ENCODE data around the gene CDK5RAP3.
A peak's percentile ranks its signal among the peaks of the same experiment; 100 is the strongest.

The CDK5RAP3 gene

DNA sequence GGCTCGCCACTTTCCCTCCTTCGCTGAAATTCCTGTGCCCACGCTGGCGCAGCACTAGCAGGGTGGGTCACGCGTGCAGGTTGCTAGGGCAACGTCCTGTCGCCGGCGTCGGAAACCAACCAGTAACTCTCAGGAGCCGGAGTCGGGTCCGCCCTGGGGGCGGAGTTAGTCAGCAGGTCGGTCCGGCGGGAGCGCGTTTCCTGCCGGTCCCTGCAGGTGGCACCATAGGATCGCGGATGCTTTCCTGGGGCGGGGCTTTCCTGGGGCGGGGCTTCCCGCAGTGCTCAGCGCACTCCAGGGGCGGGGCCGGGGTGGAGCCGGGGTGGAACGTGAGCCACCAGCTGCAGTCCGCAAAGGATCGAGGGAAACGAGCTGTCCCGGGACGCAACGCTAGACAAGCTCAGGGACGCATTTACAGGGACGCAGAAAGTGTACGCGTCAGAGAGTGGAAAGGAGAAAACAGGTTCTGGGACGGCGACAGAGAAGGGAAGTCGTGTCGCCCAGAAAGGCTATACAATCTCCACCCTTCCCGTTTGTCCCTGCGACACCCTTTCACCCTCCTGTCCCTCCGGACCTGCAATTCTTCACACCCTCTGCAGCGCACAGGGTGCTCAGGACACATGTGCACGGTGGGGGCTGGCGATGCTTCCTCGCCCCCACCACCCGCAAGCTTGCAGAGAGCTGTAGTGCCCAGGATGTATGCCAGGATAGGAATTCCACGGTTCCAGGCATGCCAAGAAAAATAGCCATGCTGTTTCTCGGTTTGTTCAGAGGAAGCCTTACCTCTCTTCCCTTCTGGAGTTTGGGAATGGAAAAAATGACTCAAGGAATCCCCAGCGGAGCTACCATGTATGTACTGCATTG lies 54.4 kb downstream of the CDK5RAP3 start:
- peak; percentile 96 to 98 (median 97) for DNase-seq

DNA sequence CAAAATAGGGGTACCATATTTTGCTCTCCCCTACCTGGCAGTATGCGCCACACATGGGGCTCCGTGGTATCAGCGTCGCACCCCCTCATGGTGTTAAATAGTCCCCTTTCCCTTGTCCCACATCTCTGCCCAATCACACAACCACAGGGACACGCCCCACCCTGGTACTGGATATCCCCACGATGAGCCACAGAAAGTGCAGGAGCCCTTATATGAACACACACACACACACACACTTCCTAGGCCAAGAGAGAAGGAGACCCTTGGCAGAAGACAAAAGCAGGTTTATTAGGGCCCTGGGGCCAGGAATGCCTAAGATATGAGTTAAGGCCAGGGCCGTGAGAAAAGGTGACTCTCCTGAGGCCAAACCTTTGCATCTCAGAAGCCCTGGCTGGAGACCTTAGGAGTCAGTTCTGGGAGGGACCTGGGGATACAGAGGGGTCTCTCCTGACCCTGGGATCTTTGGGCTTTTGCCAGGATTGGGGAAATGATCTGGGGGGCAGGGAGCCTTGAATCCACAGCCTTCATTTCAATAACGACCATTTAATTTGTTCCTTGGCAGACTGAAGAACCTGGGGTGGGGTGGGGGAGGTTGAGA lies 55.1 kb downstream of the CDK5RAP3 start:
- DNase-seq, result no peak

DNA sequence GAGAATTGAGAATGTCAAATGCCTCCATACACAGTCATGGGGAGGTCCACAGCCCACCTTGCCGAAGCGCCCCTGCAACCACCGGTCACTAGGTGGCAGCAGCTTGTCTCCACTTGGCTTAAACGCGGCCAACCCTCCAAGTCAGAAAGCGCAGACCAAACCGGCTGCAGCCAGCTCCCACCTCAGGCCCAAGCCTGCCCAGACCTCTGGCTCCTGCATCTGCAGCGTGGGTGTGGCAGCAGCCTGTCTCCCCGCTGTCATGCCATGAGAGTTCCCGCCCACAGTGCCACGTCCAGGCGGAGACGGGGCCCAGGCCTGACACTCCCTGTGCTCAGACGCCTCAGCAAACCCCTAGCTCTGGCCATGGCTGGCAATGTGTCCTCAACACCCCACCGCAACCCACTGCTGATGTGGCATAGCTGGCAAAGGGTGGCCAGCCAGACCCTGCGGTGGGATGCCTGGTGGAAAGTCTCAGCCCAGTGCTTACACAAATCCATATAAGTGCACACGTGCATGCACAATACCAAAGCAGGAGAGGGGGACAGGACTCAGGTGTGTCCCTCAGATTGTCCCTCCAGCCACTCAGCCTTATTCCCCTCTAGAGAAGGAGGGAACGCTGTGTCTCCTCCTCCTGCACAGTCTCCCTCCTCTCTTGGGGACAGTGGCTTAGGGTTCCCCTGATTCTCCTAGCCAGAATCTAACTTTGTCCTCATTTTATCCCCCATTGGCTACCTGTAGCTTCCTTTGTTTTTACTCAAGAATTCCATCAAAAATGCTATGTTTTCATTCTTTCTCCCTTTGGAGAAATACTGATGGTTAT lies 55.8 kb downstream of the CDK5RAP3 start:
- DNase-seq, result peak; percentile 27 to 68 (median 53)

DNA sequence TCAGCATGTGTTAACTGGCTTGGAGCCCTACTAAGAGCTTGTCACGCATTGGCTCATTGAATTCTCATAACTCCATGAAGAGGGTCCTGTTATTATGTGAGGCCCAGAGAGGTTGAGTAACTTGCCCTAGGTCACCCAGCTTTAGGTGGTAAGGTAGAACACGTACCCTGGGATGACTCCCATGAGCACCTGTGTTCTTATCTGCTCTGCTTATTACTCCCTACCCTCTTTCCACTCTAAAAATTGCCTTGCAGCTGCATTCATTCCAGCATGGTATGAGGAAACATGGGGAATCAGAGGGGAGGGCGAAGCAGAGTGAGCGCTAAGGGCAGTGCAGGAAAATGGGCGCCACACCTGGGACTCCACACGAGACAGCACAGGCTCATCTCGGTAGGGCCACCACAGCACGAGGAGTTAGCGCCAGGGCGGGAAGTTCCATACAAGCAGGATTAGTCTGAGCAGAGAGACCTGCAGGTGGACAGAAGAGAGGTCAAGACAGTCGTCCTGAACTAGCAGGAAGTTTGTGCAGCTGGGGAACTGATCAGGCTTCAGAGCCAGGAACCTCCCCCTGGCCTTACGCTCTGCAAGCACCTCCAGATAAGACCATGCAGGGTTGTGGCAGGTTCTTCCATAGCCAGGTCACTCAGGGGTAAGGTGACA lies 56.5 kb downstream of the CDK5RAP3 start:
- no peak for DNase-seq

DNA sequence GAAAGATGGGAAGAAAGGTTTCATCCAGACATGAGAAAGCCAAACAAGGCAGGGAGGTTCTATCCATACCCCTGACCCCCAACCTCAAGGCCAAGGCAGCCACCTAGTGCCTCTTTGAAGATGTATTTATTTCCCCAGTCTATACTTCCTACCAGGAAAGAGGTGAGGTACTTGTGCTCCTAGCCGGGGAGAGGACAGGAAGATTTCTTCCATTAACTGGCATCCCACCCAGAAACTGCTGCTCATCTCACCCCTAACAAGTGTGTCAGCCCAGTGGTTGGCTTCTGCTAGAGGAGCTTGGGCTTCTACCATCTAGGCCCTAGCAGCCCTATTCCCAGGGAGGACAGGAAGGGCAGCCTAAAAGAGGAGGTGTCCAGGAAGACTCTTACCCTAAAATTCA lies 57.8 kb downstream of the CDK5RAP3 start:
- DNase-seq, result no peak

DNA sequence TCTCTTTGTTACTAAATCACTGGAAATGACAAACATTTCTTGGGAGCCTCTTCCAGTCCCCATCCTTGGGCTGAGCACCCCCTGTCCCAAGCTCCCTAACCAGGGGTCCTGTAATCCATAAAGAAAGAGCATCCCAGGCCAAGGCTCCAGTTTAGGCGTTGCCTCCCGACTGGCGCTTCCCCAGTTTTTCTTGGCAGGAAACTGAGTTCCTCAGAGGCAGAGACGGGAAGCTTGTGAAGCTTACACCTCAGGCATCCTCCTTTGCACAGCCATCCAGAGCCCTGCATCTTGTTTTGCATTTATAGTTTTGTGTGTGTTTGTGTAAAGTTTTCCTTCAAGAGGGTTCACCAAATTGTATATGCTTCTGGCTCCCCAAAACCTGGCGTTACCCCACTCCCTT lies 59.6 kb downstream of the CDK5RAP3 start:
- DNase-seq, result no peak
